PC-9 (cell line): ENCODE results near the gene GZF1. TPM values are rescaled to one million over a fixed set of nuclear protein-coding genes. Genes with fewer than 3 reads are reported as not detected.

Source experiments
- BruUV-seq: library from RNA; stranded (reverse); fragments of 400-500 nt; replicated peaks from 2 replicates; lab custom pipeline; 2021; lab: Mats Ljungman, UMichigan
- CTCF ChIA-PET: fragments of 300-600 bp; sonication (Branson Sonifier 250); formaldehyde crosslinking; loops from one replicate; lab custom pipeline; 2022; ENCODE audit warnings: antibody characterized with exemption; lab: Charles Lee
- POLR2A ChIA-PET: fragments of 300-600 bp; sonication (Branson Sonifier 250); formaldehyde crosslinking; loops from one replicate; lab custom pipeline; 2022; ENCODE audit warnings: antibody characterized with exemption; ENCODE audit not compliant: unreplicated experiment; lab: Charles Lee
- DNase-seq, 2 experiments: peaks; one replicate each; pipeline versions ENCODE4 v3.0.0 to v3.0.0-alpha.2; 2015 to 2022; ENCODE audit warnings: mixed read lengths in 1 of 2
- H2AFZ ChIP-seq: fragments of 200-600 bp; sonication (generic); 2 replicates; pipeline ENCODE4 v1.8.1; 2017; ENCODE audit warnings: antibody characterized with exemption
- H3F3A ChIP-seq: fragments of 200-600 bp; sonication (generic); 2 replicates; pipeline ENCODE4 v1.8.1; 2017; ENCODE audit warnings: antibody characterized with exemption, mild to moderate bottlenecking, low read depth; ENCODE audit not compliant: insufficient read depth
- H3K27ac ChIP-seq: fragments of 200-600 bp; sonication (generic); 2 replicates; pipeline ENCODE4 v1.6.1; 2016; ENCODE audit warnings: mixed run types
- H3K27me3 ChIP-seq: fragments of 200-600 bp; sonication (generic); 2 replicates; pipeline ENCODE4 v1.6.1; 2016; ENCODE audit warnings: low read depth, mixed run types; ENCODE audit not compliant: insufficient read depth
- H3K36me3 ChIP-seq: fragments of 200-600 bp; sonication (generic); 2 replicates; pipeline ENCODE4 v1.6.1; 2016; ENCODE audit warnings: low read depth, mixed run types
- H3K4me1 ChIP-seq: fragments of 200-600 bp; sonication (generic); replicated peaks from 2 replicates; pipeline ENCODE4 v1.6.1; 2016; ENCODE audit warnings: mixed run types; ENCODE audit not compliant: insufficient read depth
- H3K4me2 ChIP-seq: fragments of 200-600 bp; sonication (generic); 2 replicates; pipeline ENCODE4 v1.6.1; 2017; ENCODE audit warnings: mixed run types
- H3K4me3 ChIP-seq: fragments of 200-600 bp; sonication (generic); 2 replicates; pipeline ENCODE4 v1.6.1; 2016; ENCODE audit warnings: mixed run types
- H3K79me2 ChIP-seq: fragments of 200-600 bp; sonication (generic); 2 replicates; pipeline ENCODE4 v1.6.1; 2017; ENCODE audit warnings: low read depth, mixed run types
- H3K9me2 ChIP-seq: fragments of 200-600 bp; sonication (generic); 2 replicates; pipeline ENCODE4 v1.8.1; 2017; ENCODE audit warnings: mild to moderate bottlenecking; ENCODE audit not compliant: insufficient read depth
- H3K9me3 ChIP-seq: fragments of 200-600 bp; sonication (generic); 2 replicates; pipeline ENCODE4 v1.8.1; 2016; ENCODE audit warnings: low read depth; ENCODE audit not compliant: insufficient read depth
- H4K20me1 ChIP-seq: fragments of 200-600 bp; sonication (generic); 2 replicates; pipeline ENCODE4 v1.8.1; 2017; ENCODE audit not compliant: insufficient read depth
- CTCF ChIP-seq: fragments of 200-600 bp; sonication (generic); conservative IDR thresholded peaks from 2 replicates; pipeline ENCODE4 v1.6.1; 2017; ENCODE audit warnings: mixed run types, antibody characterized with exemption, mild to moderate bottlenecking, moderate library complexity
- EZH2 ChIP-seq: fragments of 200-600 bp; sonication (generic); IDR thresholded peaks from 2 replicates; pipeline ENCODE4 v1.8.0; 2017; ENCODE audit warnings: antibody characterized with exemption, low read depth
- intact Hi-C: fragments of 100-400 bp; cut with micrococcal nuclease; formaldehyde crosslinking; loops from one replicate; pipeline ENCODE4 v1.10.0; 2022; ENCODE audit not compliant: unreplicated experiment
- total RNA-seq: library from RNA; stranded (reverse); gene quantifications from 2 replicates; pipeline ENCODE4 v1.2.3, GENCODE V29; 2021

GZF1 gene
- total RNA-seq, 1 experiment from 2014 or later, result 8.1 TPM

DNA sequence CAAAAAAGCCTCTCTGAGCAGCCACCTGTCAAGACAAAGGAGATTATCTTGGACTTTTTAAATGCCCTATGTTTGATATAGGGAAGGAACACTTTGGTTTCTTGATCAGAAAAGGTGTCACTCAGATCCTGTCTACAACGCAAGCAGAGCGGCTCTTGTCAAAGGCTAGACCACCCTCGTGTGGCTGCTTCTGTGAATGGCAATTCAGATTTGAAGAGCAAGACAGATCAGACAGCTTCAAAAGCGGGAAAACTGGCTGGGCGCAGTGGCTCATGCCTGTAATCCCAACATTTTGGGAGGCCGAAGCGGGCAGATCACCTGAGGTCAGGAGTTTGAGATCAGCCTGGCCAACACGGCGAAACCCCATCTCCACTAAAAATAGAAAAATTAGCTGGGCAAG is 21.5 kb upstream of the GZF1 start:
- ChIA-PET POLR2A (no interaction called here), CTCF (interaction anchor here (0.7 to 1.3 kb wide), 3 partner anchors 139 to 649 kb away, joined by 3 to 14 read pairs (median 9); no protein-coding TSS in a partner anchor)
- Histone ChIP-seq H3K27me3 (no peaks in the 10 kb centered on the region), H3K27ac (no peak overlapping the region), H3K79me2 (no peaks in the 10 kb centered on the region), H3K9me3 (no peaks in the 10 kb centered on the region; the same call in 1 of the 2 replicates), H4K20me1 (no peaks in the 10 kb centered on the region), H3K9me2 (no peaks in the 10 kb centered on the region), H3F3A (no peaks in the 10 kb centered on the region), H3K4me3 (no peak overlapping the region), H2AFZ (no peak overlapping the region), H3K4me1 (no peaks in the 10 kb centered on the region), H3K36me3 (no peaks in the 10 kb centered on the region), H3K4me2 (no peak overlapping the region)
- BruUV-seq, result no TSS peak
- intact Hi-C loops, result loop anchor here (1.0 kb wide), 3 partner anchors 290 to 1001 kb away; no protein-coding TSS in a partner anchor
- peak; percentile 59 to 61 for DNase-seq
- TF ChIP-seq CTCF, result peak; percentile 85
- no peak for TF ChIP-seq EZH2

GRCh38 chr20:23341073-23341472 is 20.9 kb upstream of the GZF1 start:
- Histone ChIP-seq H3K9me3 (no peaks in the 10 kb centered on the region; the same call in 1 of the 2 replicates), H3K27ac (no peak overlapping the region), H3K79me2 (no peaks in the 10 kb centered on the region), H4K20me1 (no peaks in the 10 kb centered on the region), H2AFZ (no peak overlapping the region), H3K36me3 (no peaks in the 10 kb centered on the region), H3K9me2 (no peaks in the 10 kb centered on the region), H3K4me3 (no peak overlapping the region), H3F3A (no peaks in the 10 kb centered on the region), H3K4me1 (no peaks in the 10 kb centered on the region), H3K27me3 (no peaks in the 10 kb centered on the region), H3K4me2 (no peak overlapping the region)
- TF ChIP-seq CTCF (no peak), EZH2 (no peak)
- intact Hi-C loops, result no loop called here
- ChIA-PET CTCF (interaction anchor here (0.6 to 1.3 kb wide), 7 partner anchors 140 to 1265 kb away, joined by 3 to 14 read pairs (median 5); no protein-coding TSS in a partner anchor), POLR2A (no interaction called here)
- BruUV-seq, result no TSS peak
- DNase-seq, result no peak

GRCh38 chr20:23343590-23343989 is 18.4 kb upstream of the GZF1 start:
- no peak overlapping the region for H3K4me2 ChIP-seq
- no peaks in the 10 kb centered on the region for H3K36me3 ChIP-seq
- no peaks in the 10 kb centered on the region; the same call in 1 of the 2 replicates for H3K9me3 ChIP-seq
- no peaks in the 10 kb centered on the region for H3K9me2 ChIP-seq
- H3K79me2 ChIP-seq, result no peaks in the 10 kb centered on the region
- CTCF ChIA-PET, result interaction anchor here (0.6 kb wide), 1 partner anchor 991 kb away, joined by 3 read pairs; no protein-coding TSS in a partner anchor
- H3K4me1 ChIP-seq, result peaks cover 8% of the 10 kb centered on the region
- no peak overlapping the region for H3K4me3 ChIP-seq
- no peak for DNase-seq
- POLR2A ChIA-PET, result no interaction called here
- intact Hi-C loops, result no loop called here
- peaks cover 4% of the 10 kb centered on the region for H3F3A ChIP-seq
- TF ChIP-seq CTCF, result no peak
- TF ChIP-seq EZH2, result no peak
- BruUV-seq, result no TSS peak
- H3K27me3 ChIP-seq, result no peaks in the 10 kb centered on the region
- no peaks in the 10 kb centered on the region for H4K20me1 ChIP-seq
- H3K27ac ChIP-seq, result no peak overlapping the region
- H2AFZ ChIP-seq, result no peak overlapping the region
